Left lung (tissue), 10 donors: Measurements from ENCODE around the gene PBLD. TPM values are rescaled to one million over a fixed set of nuclear protein-coding genes. Genes with fewer than 3 reads are reported as not detected.

ENCODE experiments used
- ATAC-seq: fragments of 200-7000 bp; cut with Tn5 transposase; one replicate; pipeline ENCODE4 v1.9.1; 2020; ENCODE audit warnings: moderate library complexity
- DNase-seq, 4 donors: peaks; one replicate each; pipeline ENCODE4 v3.0.0-alpha.2; 2013 to 2020
- H3K27ac ChIP-seq, 2 donors: fragments of 200-600 bp; sonication (generic) in 1 of 2; one replicate each; pipeline versions ENCODE4 v1.5.0 to v1.8.0; 2020 to 2021
- H3K27me3 ChIP-seq, 2 donors: fragments of 200-600 bp; sonication (generic) in 1 of 2; one replicate each; pipeline versions ENCODE4 v1.5.0 to v1.8.0; 2020 to 2021
- H3K36me3 ChIP-seq, 2 donors: fragments of 200-600 bp; sonication (generic) in 1 of 2; one replicate each; pipeline versions ENCODE4 v1.5.0 to v1.8.0; 2020 to 2021
- H3K4me1 ChIP-seq, 2 donors: fragments of 200-600 bp; one replicate each; pipeline ENCODE4 v1.8.0; 2021
- H3K4me3 ChIP-seq, 2 donors: fragments of 200-600 bp; sonication (generic) in 1 of 2; one replicate each; pipeline versions ENCODE4 v1.5.0 to v1.8.0; 2020 to 2021; ENCODE audit warnings: mild to moderate bottlenecking in 1 of 2
- H3K9me3 ChIP-seq, 2 donors: fragments of 200-600 bp; sonication (generic) in 1 of 2; one replicate each; pipeline versions ENCODE4 v1.5.0 to v1.8.0; 2020 to 2021
- CTCF ChIP-seq, 2 donors: fragments of 200-600 bp; sonication (generic) in 1 of 2; IDR thresholded peaks; one replicate each; pipeline versions ENCODE4 v1.5.0 to v1.8.0; 2021; ENCODE audit warnings: antibody characterized with exemption in 2 of 2
- intact Hi-C, 2 donors: fragments of 100-400 bp; cut with DNase I; formaldehyde crosslinking; loops; one replicate each; pipeline versions ENCODE4 v1.11.2 to v1.14.2; 2022
- polyA plus RNA-seq, 6 donors: library from polyadenylated mRNA; unstranded; fragments of 120-200 nt; gene quantifications; one replicate each; pipeline ENCODE4 v1.2.1, GENCODE V29; 2013; ENCODE audit not compliant: insufficient read length in 6 of 6
- total RNA-seq, 2 donors: library from RNA; stranded (reverse); fragmentation: NEBNext Ultra II Directional; extraction: Animal tissue kit (Norgen Biotek cat#: 25700); gene quantifications; one replicate each; pipeline ENCODE4 v1.2.1, GENCODE V29; 2021
- donor health status: DM: no; HTN: yes; CAD: no.
- donor health status: DM: no; HTN: no; CAD: no.

The PBLD gene
- total and polyA plus RNA-seq, 8 donors, result 2.1 to 17.3 (median 13.4) TPM

DNA sequence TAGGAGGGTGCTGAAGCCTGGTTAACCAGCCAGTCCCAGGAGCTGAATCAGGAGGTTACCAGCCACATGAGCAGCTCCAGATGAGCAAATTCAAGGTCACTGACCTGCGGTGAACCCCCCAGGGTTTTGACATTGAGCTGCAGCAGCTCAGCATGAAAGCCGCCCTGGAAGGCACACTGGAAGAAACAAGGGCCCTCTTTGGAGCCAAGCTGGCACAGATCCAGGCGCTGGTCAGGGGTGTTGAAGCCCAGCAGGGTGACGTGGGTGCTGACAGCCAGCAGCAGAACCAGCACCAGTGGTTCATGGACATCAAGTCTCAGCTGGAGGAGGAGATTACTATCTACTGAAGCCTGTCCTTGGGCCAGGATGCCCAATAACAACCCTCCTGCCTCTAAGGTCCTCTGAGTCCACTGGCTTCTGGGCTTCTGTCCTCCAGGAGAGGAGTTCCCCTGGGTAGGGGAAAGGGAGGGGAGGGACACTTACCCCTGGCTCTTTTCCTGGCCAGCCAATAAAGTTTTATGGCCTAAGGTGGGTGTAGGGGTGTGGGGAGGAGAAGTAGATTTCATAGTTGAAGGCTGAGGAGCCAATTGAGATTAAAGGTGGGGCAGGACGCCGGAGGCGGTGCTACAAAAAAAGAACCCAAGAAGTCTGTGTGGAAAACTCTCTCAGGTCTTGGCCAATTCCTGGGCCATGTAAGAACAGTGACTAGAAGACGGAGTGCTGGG lies 71.4 kb downstream of the PBLD start:
- no peaks in the 10 kb centered on the region for H3K36me3 ChIP-seq
- H3K27ac ChIP-seq, result no peak overlapping the region
- H3K4me1 ChIP-seq, result no peaks in the 10 kb centered on the region
- no peak overlapping the region for H3K4me3 ChIP-seq
- no peak for TF ChIP-seq CTCF (IDR thresholded peaks at IDR 0.05)
- no peaks in the 10 kb centered on the region for H3K27me3 ChIP-seq
- no peak for ATAC-seq
- intact Hi-C loops, result no loop called here
- H3K9me3 ChIP-seq, result peaks cover 0 to 5% of the 10 kb centered on the region in 2 donors
- DNase-seq, result no peak

DNA sequence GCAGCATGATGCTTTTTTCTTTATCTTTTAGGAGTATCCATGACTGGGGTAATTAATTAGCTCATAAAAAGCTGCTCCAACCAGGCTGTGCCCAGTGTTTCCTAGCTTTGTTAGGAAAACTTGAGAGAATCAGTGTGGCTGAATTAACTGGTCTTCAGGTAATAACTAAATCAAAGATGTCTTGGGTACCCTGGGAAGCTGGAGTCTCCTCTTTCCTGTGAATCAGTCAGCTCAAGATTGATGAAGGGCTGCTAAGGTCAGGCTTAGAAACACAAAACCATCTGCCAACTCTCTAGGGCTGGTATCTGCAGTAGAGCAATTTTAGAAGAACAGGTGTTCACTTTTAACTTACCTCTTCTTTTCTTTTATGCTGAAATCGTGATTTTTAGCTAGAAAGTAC lies 79.4 kb downstream of the PBLD start:
- Histone ChIP-seq H3K9me3 (no peaks in the 10 kb centered on the region), H3K27ac (no peak overlapping the region), H3K4me3 (no peak overlapping the region), H3K27me3 (no peaks in the 10 kb centered on the region), H3K4me1 (no peaks in the 10 kb centered on the region), H3K36me3 (no peaks in the 10 kb centered on the region)
- DNase-seq, result no peak
- no peak for TF ChIP-seq CTCF (IDR thresholded peaks at IDR 0.05)
- intact Hi-C loops, result no loop called here
- no peak for ATAC-seq

GRCh38 chr10:68251625-68252495 lies 80.9 kb downstream of the PBLD start:
- no peak overlapping the region for H3K4me3 ChIP-seq
- H3K36me3 ChIP-seq, result no peaks in the 10 kb centered on the region
- intact Hi-C loops, result no loop called here
- H3K27ac ChIP-seq, result no peak overlapping the region
- DNase-seq (no peak), ATAC-seq (no peak)
- no peak for TF ChIP-seq CTCF (IDR thresholded peaks at IDR 0.05)
- no peaks in the 10 kb centered on the region for H3K27me3 ChIP-seq
- no peaks in the 10 kb centered on the region for H3K9me3 ChIP-seq
- H3K4me1 ChIP-seq, result no peaks in the 10 kb centered on the region

GRCh38 chr10:68251151-68251550 lies 81.6 kb downstream of the PBLD start:
- no peak overlapping the region for H3K27ac ChIP-seq
- no peaks in the 10 kb centered on the region for H3K36me3 ChIP-seq
- ATAC-seq, result no peak
- no peaks in the 10 kb centered on the region for H3K27me3 ChIP-seq
- TF ChIP-seq CTCF (IDR thresholded peaks at IDR 0.05), result no peak
- no peaks in the 10 kb centered on the region for H3K9me3 ChIP-seq
- no peaks in the 10 kb centered on the region for H3K4me1 ChIP-seq
- DNase-seq, result no peak
- intact Hi-C loops, result no loop called here
- no peak overlapping the region for H3K4me3 ChIP-seq

GRCh38 chr10:68249297-68249696 lies 83.4 kb downstream of the PBLD start:
- no peak for TF ChIP-seq CTCF (IDR thresholded peaks at IDR 0.05)
- no peak for ATAC-seq
- no peaks in the 10 kb centered on the region for H3K36me3 ChIP-seq
- no peaks in the 10 kb centered on the region for H3K4me1 ChIP-seq
- no peaks in the 10 kb centered on the region for H3K27me3 ChIP-seq
- no peak overlapping the region for H3K4me3 ChIP-seq
- DNase-seq, result no peak
- no peak overlapping the region for H3K27ac ChIP-seq
- intact Hi-C loops, result no loop called here
- no peaks in the 10 kb centered on the region for H3K9me3 ChIP-seq
